Vagina (tissue), 2 donors: ENCODE measurements around the gene MRPL20. TPM values are rescaled to one million over a fixed set of nuclear protein-coding genes. Genes with fewer than 3 reads are reported as not detected.
"Not testable (repeated sequence)": the region's sequence is repeated elsewhere in the genome, so short reads cannot be mapped to it uniquely, and the experiment has no call there.

Source experiments
- DNase-seq, 2 donors: peaks; one replicate each; pipeline ENCODE4 v3.0.0-alpha.2; 2017; ENCODE audit errors: extremely low spot score in 2 of 2
- H3K27ac ChIP-seq: fragments of 200-600 bp; sonication (generic); one replicate; pipeline ENCODE4 v1.5.1; 2019
- H3K27me3 ChIP-seq: fragments of 200-600 bp; sonication (generic); one replicate; pipeline ENCODE4 v1.5.1; 2019
- H3K36me3 ChIP-seq, 2 donors: fragments of 200-600 bp; sonication (generic); one replicate each; pipeline ENCODE4 v1.5.1; 2017 to 2019
- H3K4me1 ChIP-seq: fragments of 200-600 bp; sonication (generic); one replicate; pipeline ENCODE4 v1.5.1; 2019
- H3K4me3 ChIP-seq, 2 donors: fragments of 200-600 bp; sonication (generic); 1 replicate in 1 of 2; 2 replicates in 1 of 2; pipeline ENCODE4 v1.5.1; 2016 to 2019
- H3K9me3 ChIP-seq: fragments of 200-600 bp; sonication (generic); one replicate; pipeline ENCODE4 v1.5.1; 2019
- CTCF ChIP-seq, 3 experiments: fragments of 450-650 bp in 2 of 3; fragments of 200-600 bp in 1 of 3; sonication (generic) in 1 of 3; IDR thresholded peaks; one replicate each; pipeline ENCODE4 v1.5.1; 2017 to 2019; ENCODE audit warnings: antibody characterized with exemption in 3 of 3, mild to moderate bottlenecking in 2 of 3, moderate library complexity in 2 of 3
- POLR2A ChIP-seq, 2 donors: fragments of 450-650 bp; IDR thresholded peaks; one replicate each; pipeline ENCODE4 v1.6.1; 2017; ENCODE audit warnings: antibody characterized with exemption in 2 of 2, mild to moderate bottlenecking in 2 of 2, moderate library complexity in 2 of 2
- POLR2AphosphoS5 ChIP-seq, 2 donors: sonication (generic); formaldehyde crosslinking; IDR thresholded peaks; one replicate each; pipeline ENCODE4 v1.9.0; 2017; ENCODE audit warnings: antibody characterized with exemption in 2 of 2, mild to moderate bottlenecking in 2 of 2, low read depth in 1 of 2; ENCODE audit not compliant: insufficient read depth in 1 of 2
- intact Hi-C: fragments of 100-400 bp; cut with DNase I; formaldehyde crosslinking; loops from one replicate; pipeline ENCODE4 v1.15.1; 2023
- total RNA-seq: library from RNA; depleted of rRNA; stranded (reverse); fragments of >200 nt; gene quantifications from one replicate; pipeline ENCODE4 v1.2.3, GENCODE V29; 2016

The MRPL20 gene
- total RNA-seq, 1 donor from 2014 or later: 84.2 TPM

- TF ChIP-seq POLR2A (IDR thresholded peaks at IDR 0.05) (no peak), POLR2AphosphoS5 (IDR thresholded peaks at IDR 0.05; ENCODE audit: insufficient read depth in 1 of 2, low read depth in 1 of 2) (no peak), CTCF (IDR thresholded peaks at IDR 0.05) (no peak)
Measured at GRCh38 chr1:1371364-1371745, 35.7 kb downstream of the MRPL20 start.

GRCh38 chr1:1370771-1371300, 36.3 kb downstream of the MRPL20 start:
- intact Hi-C loops: no loop called here
- no peak for DNase-seq
- Histone ChIP-seq H3K4me1 (peaks cover 34% of the 10 kb centered on the region), H3K27me3 (no peaks in the 10 kb centered on the region), H3K27ac (no peak overlapping the region), H3K4me3 (no peak overlapping the region), H3K36me3 (peaks cover 0 to 9% of the 10 kb centered on the region in 2 donors), H3K9me3 (no peaks in the 10 kb centered on the region)
- TF ChIP-seq POLR2AphosphoS5 (IDR thresholded peaks at IDR 0.05; ENCODE audit: insufficient read depth in 1 of 2, low read depth in 1 of 2) (no peak), POLR2A (IDR thresholded peaks at IDR 0.05) (no peak), CTCF (IDR thresholded peaks at IDR 0.05) (no peak)

More at GRCh38 chr1:1371364-1371745, 35.7 kb downstream of the MRPL20 start:
- no peak for DNase-seq
- no peaks in the 10 kb centered on the region for H3K27me3 ChIP-seq
- intact Hi-C loops: no loop called here
- H3K9me3 ChIP-seq: no peaks in the 10 kb centered on the region
- peaks cover 39% of the 10 kb centered on the region for H3K4me1 ChIP-seq
- H3K27ac ChIP-seq: no peak overlapping the region
- peaks cover 0 to 9% of the 10 kb centered on the region in 2 donors for H3K36me3 ChIP-seq
- no peak overlapping the region for H3K4me3 ChIP-seq

GRCh38 chr1:1370094-1370493, 37.0 kb downstream of the MRPL20 start:
- H3K4me1 ChIP-seq: peaks cover 31% of the 10 kb centered on the region
- intact Hi-C loops, H3K27ac ChIP-seq, H3K4me3 ChIP-seq, H3K9me3 ChIP-seq, H3K36me3 ChIP-seq, H3K27me3 ChIP-seq, DNase-seq: not testable (repeated sequence)

GRCh38 chr1:1367315-1367714, 39.8 kb downstream of the MRPL20 start:
- Histone ChIP-seq H3K36me3 (no peaks in the 10 kb centered on the region), H3K27me3 (no peaks in the 10 kb centered on the region), H3K4me3 (no peak overlapping the region), H3K27ac (no peak overlapping the region), H3K9me3 (no peaks in the 10 kb centered on the region), H3K4me1 (peaks cover 14% of the 10 kb centered on the region)
- intact Hi-C loops: no loop called here
- DNase-seq: no peak
- TF ChIP-seq POLR2AphosphoS5 (IDR thresholded peaks at IDR 0.05; ENCODE audit: insufficient read depth in 1 of 2, low read depth in 1 of 2): no peak
- TF ChIP-seq CTCF (IDR thresholded peaks at IDR 0.05): no peak
- TF ChIP-seq POLR2A (IDR thresholded peaks at IDR 0.05): no peak

GRCh38 chr1:1366699-1367066, 40.4 kb downstream of the MRPL20 start:
- DNase-seq: no peak
- no peak overlapping the region for H3K4me3 ChIP-seq
- H3K27me3 ChIP-seq: no peaks in the 10 kb centered on the region
- H3K27ac ChIP-seq: no peak overlapping the region
- H3K9me3 ChIP-seq: no peaks in the 10 kb centered on the region
- TF ChIP-seq POLR2AphosphoS5 (IDR thresholded peaks at IDR 0.05; ENCODE audit: insufficient read depth in 1 of 2, low read depth in 1 of 2) (no peak), POLR2A (IDR thresholded peaks at IDR 0.05) (no peak), CTCF (IDR thresholded peaks at IDR 0.05) (no peak)
- intact Hi-C loops: no loop called here
- H3K4me1 ChIP-seq: peaks cover 14% of the 10 kb centered on the region
- H3K36me3 ChIP-seq: no peaks in the 10 kb centered on the region
